D341Med (cell line): ENCODE measurements around the gene FAM186B.
A peak's percentile ranks its signal among the peaks of the same experiment; 100 is the strongest.

Experiments
- DNase-seq: peaks from one replicate; pipeline ENCODE4 v3.0.0; 2012; ENCODE audit warnings: low spot score

FAM186B gene

GRCh38 chr12:49609875-49610154, 4.4 kb upstream of the FAM186B start:
- DNase-seq = no peak

GRCh38 chr12:49609059-49609874, 3.8 kb upstream of the FAM186B start:
- no peak for DNase-seq

DNA sequence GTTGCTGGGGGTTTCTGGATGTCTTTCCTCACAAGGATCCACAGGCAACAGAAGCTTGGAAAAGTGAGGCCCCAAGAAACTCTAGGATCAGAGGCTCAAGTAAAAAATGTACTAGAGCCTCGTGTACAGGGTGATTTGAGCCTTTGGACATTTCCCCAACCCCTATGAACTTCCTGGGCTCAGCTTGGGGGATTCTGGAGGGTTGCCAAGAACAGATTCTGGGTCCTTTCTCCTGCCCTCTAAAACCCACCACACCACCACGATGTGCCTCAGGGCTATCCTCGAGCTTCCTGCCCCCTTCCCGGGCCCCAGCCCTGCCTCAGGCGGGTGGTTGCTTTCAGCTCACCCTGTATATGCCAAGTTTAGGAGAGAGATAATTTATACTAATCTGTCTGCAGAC, 583 bp downstream of the FAM186B start:
- DNase-seq = no peak

GRCh38 chr12:49603721-49604120, 1.7 kb downstream of the FAM186B start:
- DNase-seq = no peak

DNA sequence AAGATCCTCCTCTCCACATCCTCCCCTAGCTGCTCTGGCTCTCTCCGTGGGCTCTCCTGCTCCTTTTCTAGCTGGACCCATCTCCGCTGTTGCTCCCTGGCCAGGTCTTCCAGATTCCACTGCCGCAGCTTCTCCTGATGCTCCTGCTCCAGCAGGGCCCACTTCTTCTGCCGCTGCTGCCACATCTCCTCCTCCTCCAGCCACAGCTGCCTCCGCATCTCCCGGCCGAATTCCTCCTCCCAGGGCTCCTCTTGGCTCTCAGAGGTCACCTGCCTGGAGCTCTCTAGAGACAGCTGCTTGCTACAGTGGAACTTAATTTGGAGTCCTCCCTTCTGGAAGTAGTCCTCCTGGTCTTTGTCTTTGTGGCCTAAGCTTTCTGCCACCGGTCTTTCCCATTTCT, 5.5 kb downstream of the FAM186B start:
- no peak for DNase-seq

GRCh38 chr12:49598527-49598926, 6.9 kb downstream of the FAM186B start:
- DNase-seq = no peak

DNA sequence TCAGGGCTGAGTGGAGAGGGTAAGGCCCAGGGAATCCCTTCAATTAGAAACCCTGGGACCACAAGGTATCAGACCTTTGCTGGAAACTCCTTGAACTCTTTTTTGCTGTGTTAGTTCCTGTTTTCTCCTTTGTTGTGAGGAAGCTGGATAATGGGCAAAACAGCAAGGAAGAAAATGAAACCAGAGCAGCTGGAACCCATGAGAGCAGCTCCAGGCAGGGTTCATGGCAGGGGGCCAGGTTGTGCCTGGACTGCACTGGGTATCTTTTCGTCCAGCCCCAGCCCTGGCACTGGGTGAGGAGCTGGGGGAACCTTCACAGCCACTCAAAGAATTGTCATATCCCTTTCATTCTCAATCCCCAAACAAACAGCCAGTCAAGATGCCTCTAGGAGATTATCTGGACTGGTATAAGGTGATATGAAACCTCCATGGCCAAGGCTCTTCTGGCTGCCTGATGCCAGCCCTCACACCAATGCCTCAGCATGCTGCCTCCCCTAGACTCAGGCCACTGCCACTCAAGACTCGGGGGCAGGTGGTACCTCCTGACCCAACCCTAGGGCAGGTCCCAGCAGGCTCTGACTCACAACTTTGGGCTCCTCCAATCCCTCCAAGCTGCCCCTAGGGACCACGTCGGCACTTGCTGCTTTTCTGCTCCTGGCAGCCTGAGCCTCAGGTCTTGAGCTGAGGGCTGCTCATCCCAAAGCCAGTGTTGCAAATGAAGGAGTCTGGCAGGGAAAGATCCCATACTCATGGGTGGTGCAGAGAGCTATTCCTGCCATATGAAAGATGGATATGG, 16.5 kb downstream of the FAM186B start:
- peak; percentile 36 for DNase-seq

DNA sequence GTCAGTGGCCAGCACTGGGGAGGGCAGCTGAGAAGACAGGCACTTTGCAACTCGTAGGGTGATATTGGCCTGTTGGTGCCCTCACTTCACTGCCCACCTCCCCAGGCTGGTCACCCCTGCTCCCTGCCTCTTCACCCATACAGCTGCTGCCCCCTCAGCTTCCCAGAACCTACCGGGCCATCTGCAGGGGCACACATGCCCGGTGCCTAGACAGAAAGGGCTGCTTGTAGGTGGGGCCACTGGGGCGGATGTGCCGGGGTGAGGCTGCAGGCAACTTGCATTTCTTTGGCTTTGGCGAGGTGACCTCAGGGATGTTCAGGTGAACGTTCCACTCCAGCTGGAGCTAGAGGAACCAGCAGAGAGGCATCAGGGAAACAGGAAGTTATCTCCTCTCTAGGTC, 17.2 kb downstream of the FAM186B start:
- no peak for DNase-seq

DNA sequence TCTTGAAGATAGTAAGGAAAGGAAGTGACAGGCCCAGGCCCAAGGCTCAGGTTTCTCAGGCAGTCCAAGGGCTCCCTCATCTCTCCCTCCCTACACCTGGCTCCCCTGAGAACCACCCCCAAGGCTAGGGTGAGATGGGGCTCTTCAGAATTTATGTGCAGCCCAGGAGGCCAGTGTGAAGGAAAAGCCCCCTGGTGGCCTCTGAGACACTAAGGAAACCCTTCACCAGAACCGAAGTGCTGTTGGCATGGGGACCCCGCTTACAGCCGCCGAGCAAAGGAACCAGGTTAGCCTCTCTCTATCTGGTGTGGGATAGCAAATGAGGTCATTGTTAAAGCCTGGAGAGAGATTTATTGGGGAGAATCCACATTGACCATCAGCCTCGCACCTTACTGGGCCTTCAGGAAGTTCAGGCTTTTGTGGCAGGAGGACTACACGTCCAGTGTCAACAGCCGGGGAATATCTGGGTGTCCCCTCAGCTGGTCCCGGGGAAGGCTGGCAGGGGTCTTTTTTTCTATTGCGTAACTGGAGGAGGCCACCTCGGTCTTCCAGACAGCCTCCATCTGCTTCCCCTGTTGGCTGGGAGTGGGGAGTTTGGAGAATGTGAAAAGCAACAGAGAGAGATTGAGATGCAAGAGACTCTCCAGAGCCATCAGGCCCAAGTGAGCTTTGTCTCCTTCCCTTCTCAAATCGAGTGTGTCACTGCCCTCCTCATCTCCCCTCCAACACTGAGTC, 18.1 kb downstream of the FAM186B start:
- DNase-seq = no peak

- DNase-seq = no peak
Measured at GRCh38 chr12:49585477-49586459, 19.7 kb downstream of the FAM186B start.

DNA sequence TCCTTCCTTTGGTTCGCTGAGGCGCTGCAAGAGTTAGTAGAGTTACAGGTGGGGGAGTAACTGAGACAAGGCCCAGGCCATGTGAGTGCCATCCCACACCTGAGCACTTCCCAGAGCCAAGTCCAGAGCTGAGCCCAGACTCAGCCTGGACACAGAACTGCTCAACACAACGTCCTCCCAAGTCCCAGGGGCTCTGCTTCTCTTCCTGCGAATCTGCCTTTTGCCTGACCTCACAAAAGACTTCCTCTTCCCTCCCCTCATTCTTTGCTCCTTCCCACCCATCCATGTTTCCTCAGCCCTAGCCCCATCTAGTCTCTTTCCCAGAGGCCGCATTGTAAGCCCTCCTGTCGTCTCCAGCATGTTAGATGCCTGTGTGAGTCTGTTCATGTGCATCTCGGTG, 20.8 kb downstream of the FAM186B start:
- DNase-seq = no peak

GRCh38 chr12:49583366-49584094, 21.9 kb downstream of the FAM186B start:
- DNase-seq = peak; percentile 64

- DNase-seq = no peak
Measured at GRCh38 chr12:49582850-49583249, 22.6 kb downstream of the FAM186B start.

DNA sequence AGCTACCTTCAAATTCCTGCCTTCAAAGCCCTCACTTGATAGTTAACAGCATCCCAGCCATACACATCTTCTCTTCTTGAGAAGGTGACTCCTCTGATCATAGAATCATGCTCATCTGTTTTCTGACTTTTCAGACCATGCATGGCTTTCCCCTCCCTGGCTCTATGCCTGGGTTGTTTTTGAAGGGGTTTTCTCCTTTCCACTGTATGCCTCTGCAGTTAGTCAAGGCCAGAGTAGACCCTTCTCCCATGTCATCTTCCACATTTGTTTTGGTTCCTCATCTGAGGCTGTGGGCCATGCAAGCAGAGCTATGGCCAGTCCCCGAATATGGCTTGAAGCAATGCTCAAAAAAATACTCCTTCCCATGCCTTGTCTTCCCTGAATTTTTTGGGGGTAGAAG, 23.2 kb downstream of the FAM186B start:
- no peak for DNase-seq

DNA sequence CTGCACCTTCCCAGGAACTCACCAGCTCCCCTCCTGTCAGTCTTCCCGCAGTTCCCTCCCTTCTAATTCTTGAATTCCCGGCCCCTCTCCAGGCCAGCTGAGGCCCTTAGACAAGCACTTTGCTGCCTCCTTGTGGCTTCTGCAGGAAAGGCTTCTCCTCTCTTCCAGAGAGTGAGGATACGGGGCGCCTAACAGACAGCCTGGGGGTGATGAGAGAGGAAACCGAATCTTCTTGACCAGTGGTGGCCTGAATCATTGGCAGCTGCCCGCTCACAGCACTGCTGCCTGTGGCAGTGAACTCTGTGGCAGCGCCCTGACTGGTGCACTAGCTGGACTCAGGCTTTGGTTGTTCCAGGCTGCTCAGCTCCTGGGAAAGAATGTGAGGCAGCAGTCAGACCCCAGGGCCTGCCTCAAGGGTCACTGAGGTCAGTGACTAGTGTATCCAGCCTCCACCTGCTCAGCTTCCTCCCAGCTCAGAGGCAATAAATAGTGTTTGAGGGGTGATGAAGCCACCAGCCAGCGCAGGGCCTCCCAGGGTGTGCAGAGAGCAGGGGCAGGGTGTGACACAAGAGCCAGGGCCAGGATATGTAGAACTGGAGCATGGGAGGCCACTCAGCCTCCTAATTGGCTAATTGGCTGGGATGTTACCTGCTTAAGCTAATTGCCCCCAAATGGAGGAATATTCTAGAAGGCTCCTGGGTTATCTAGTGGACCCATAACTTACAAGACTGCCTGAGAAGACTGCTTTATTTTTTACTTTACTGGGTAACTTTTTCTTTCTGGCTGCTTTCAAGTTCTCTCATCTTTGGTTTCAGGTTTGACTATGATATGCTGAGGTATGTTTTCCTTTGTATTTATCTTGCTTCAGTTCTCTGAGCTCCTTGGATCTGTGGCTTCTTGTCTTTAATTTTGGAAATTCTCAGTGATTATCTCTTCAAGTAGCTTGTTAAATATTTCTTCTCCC, 24.6 kb downstream of the FAM186B start:
- peak; percentile 89 for DNase-seq

GRCh38 chr12:49578471-49579112, 26.8 kb downstream of the FAM186B start:
- DNase-seq = peak; percentile 87

DNA sequence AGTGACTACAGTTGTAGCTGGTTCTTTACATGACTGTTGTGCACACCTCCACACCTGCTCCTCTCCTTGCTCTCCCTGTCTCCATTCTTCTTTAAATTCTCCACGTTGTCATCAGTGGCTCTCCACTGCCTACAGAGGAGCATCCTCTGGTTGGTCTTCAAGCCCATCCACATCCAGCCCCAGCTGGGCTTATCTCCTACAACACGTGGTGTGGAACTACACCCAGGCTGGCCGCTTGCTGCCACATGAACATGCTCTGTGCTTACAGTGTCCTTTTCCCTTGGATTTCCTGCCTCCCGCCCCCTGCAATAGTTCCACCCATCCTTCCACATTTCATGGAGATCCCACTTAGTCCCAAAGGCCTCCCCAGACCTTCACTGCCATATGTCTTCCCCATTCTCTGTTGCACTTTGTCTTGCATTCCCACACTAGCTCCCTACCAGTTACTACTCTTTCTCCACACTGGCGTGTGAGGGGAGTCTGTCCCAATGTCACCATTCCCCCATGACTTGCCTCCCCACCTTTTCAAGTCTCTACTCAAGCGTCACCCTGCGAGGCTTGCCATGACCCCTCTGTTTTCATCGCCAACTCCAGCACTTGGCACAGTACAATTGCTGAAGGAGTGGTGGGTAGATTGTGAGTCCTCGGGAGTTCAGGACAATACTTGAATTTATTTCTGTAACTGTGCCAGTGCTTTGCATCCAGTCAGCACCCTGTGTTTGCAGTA, 27.7 kb downstream of the FAM186B start:
- no peak for DNase-seq

- no peak for DNase-seq
Measured at GRCh38 chr12:49568442-49569162, 36.8 kb downstream of the FAM186B start.
